ENCODE measurements around the gene LCN15.

DNA sequence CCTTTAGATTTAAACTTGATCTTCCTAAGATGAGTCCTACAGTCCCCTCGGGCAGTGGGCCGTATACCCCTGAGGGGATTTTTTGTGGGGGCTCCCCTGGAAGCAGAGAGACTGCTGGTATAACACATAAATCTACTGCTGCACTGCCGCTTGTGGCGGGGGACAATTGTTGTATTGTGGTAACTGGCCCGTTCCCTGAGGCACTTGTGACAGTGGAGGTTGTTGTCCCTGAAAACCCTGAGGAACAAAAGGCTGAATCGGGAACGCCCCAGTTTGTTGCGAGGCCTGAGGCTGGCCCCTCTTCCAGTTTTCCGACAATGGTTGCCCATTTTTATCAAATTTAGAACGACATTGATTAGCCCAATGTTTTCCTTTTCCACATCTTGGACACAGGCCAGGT is 22.1 kb upstream of the LCN15 start:
- TF ChIP-seq, protein P1, sequence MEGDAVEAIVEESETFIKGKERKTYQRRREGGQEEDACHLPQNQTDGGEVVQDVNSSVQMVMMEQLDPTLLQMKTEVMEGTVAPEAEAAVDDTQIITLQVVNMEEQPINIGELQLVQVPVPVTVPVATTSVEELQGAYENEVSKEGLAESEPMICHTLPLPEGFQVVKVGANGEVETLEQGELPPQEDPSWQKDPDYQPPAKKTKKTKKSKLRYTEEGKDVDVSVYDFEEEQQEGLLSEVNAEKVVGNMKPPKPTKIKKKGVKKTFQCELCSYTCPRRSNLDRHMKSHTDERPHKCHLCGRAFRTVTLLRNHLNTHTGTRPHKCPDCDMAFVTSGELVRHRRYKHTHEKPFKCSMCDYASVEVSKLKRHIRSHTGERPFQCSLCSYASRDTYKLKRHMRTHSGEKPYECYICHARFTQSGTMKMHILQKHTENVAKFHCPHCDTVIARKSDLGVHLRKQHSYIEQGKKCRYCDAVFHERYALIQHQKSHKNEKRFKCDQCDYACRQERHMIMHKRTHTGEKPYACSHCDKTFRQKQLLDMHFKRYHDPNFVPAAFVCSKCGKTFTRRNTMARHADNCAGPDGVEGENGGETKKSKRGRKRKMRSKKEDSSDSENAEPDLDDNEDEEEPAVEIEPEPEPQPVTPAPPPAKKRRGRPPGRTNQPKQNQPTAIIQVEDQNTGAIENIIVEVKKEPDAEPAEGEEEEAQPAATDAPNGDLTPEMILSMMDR (IDR thresholded peaks at IDR 0.05) = no peak
- TF ChIP-seq EP300 (IDR thresholded peaks at IDR 0.05) = no peak

All from tibial nerve (tissue), 4 donors.